Colonic mucosa (tissue), 4 donors: Measurements from ENCODE around the gene AGAP1. TPM values are rescaled to one million over a fixed set of nuclear protein-coding genes. Genes with fewer than 3 reads are reported as not detected.
A peak's percentile ranks its signal among the peaks of the same experiment; 100 is the strongest.

ENCODE experiments used
- DNase-seq: peaks from one replicate; pipeline ENCODE4 v3.0.0-alpha.2; 2020
- H3K27ac ChIP-seq: fragments of 200-600 bp; one replicate; pipeline ENCODE4 v1.8.0; 2021
- H3K27me3 ChIP-seq: fragments of 200-600 bp; one replicate; pipeline ENCODE4 v1.8.0; 2021
- H3K36me3 ChIP-seq: fragments of 200-600 bp; one replicate; pipeline ENCODE4 v1.8.0; 2021
- H3K4me1 ChIP-seq: fragments of 200-600 bp; one replicate; pipeline ENCODE4 v1.8.0; 2021; ENCODE audit warnings: mild to moderate bottlenecking
- H3K4me3 ChIP-seq: fragments of 200-600 bp; one replicate; pipeline ENCODE4 v1.8.0; 2021
- H3K9ac ChIP-seq, 2 donors: one replicate each; pipeline ENCODE4 v1.7.0; 2013; ENCODE audit warnings: control low read depth in 2 of 2, low read depth in 2 of 2, low read length in 2 of 2
- H3K9me3 ChIP-seq: fragments of 200-600 bp; one replicate; pipeline ENCODE4 v1.8.0; 2021
- intact Hi-C: fragments of 100-400 bp; cut with DNase I; formaldehyde crosslinking; loops from one replicate; pipeline ENCODE4 v1.14.1; 2022
- total RNA-seq, 2 donors: library from RNA; stranded (reverse); fragmentation: NEBNext Ultra II Directional in 1 of 2; extraction: Animal tissue kit (Norgen Biotek cat#: 25700) in 1 of 2; gene quantifications; one replicate each; pipeline ENCODE4 v1.2.1, GENCODE V29; 2021
- TF ChIP-seq, protein P1 (sequence below): fragments of 200-600 bp; IDR thresholded peaks from one replicate; pipeline ENCODE4 v1.8.0; 2022; ENCODE audit warnings: antibody characterized with exemption, mild to moderate bottlenecking
- donor health status: healthy.
- donor health status: DM: no; HTN: no; CAD: no.
- donor health status: DM: no; HTN: no; CAD: no.

AGAP1 gene
- total RNA-seq, 2 donors from 2014 or later = 62.1 to 62.9 TPM

DNA sequence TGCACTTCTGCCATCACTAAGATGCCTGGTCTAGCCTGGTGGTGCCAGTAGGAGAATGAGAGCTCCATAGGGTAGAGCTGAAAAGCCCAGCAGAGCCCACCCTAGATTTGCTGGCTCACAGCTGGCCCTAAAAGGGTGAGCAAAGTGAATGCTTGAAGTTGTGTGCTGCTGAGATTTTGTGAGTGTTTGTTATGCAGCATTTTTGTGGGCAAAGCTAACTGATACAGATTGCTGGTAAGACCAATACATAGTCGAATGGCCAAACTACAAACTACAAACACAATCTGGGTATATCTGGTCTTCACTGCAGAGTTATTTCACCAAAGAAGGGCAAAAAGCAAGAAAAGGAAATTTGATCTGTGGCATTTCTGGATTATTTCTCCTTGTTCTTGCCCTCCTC, 7.1 kb upstream of the AGAP1 start:
- no peaks in the 10 kb centered on the region for H3K27me3 ChIP-seq
- H3K4me3 ChIP-seq = no peak overlapping the region
- H3K9ac ChIP-seq = no peak overlapping the region
- H3K27ac ChIP-seq = no peak overlapping the region
- H3K4me1 ChIP-seq = no peaks in the 10 kb centered on the region
- TF ChIP-seq, protein P1, sequence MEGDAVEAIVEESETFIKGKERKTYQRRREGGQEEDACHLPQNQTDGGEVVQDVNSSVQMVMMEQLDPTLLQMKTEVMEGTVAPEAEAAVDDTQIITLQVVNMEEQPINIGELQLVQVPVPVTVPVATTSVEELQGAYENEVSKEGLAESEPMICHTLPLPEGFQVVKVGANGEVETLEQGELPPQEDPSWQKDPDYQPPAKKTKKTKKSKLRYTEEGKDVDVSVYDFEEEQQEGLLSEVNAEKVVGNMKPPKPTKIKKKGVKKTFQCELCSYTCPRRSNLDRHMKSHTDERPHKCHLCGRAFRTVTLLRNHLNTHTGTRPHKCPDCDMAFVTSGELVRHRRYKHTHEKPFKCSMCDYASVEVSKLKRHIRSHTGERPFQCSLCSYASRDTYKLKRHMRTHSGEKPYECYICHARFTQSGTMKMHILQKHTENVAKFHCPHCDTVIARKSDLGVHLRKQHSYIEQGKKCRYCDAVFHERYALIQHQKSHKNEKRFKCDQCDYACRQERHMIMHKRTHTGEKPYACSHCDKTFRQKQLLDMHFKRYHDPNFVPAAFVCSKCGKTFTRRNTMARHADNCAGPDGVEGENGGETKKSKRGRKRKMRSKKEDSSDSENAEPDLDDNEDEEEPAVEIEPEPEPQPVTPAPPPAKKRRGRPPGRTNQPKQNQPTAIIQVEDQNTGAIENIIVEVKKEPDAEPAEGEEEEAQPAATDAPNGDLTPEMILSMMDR = no peak
- H3K9me3 ChIP-seq = no peaks in the 10 kb centered on the region
- intact Hi-C loops = no loop called here
- DNase-seq = no peak
- no peaks in the 10 kb centered on the region for H3K36me3 ChIP-seq

DNA sequence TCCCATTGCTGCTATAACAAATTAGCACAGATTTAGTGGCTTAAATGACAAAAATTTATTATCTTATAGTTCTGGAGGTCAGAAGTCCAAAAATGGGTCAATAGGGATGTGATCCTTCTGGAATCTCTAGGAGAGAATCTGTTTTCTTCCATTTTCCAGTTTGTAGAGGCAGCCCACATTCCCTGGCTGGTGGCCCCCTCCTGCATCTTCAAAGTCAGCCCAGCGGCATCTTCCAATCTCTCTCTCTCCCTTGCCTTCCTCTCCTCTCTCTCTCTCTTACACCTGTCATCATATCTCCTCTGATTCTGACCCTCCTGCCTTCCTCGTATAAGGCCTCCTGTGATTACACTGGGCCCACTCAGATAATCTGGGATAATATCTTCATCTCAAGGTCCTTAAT, 3.9 kb upstream of the AGAP1 start:
- no peak overlapping the region for H3K9ac ChIP-seq
- DNase-seq = no peak
- no peaks in the 10 kb centered on the region for H3K27me3 ChIP-seq
- TF ChIP-seq, protein P1 = no peak
- intact Hi-C loops = loop anchor here (5.0 to 10.0 kb wide), 3 partner anchors 182 to 355 kb away; no protein-coding TSS in a partner anchor
- H3K9me3 ChIP-seq = no peaks in the 10 kb centered on the region
- H3K27ac ChIP-seq = no peak overlapping the region
- no peaks in the 10 kb centered on the region for H3K36me3 ChIP-seq
- no peaks in the 10 kb centered on the region for H3K4me1 ChIP-seq
- H3K4me3 ChIP-seq = no peak overlapping the region

- peaks cover 4% of the 10 kb centered on the region for H3K4me1 ChIP-seq
- H3K27ac ChIP-seq = peak overlapping the region; percentile 44
- no peaks in the 10 kb centered on the region for H3K27me3 ChIP-seq
- no peak for DNase-seq
- intact Hi-C loops = loop anchor here (5.0 to 10.0 kb wide), 3 partner anchors 179 to 358 kb away; no protein-coding TSS in a partner anchor
- peak overlapping the region; percentile 55 to 64 for H3K9ac ChIP-seq
- peak overlapping the region; percentile 51 for H3K4me3 ChIP-seq
- no peaks in the 10 kb centered on the region for H3K9me3 ChIP-seq
- TF ChIP-seq, protein P1 = no peak
- H3K36me3 ChIP-seq = no peaks in the 10 kb centered on the region
Measured at GRCh38 chr2:235492850-235493344, 946 bp upstream of the AGAP1 start.

DNA sequence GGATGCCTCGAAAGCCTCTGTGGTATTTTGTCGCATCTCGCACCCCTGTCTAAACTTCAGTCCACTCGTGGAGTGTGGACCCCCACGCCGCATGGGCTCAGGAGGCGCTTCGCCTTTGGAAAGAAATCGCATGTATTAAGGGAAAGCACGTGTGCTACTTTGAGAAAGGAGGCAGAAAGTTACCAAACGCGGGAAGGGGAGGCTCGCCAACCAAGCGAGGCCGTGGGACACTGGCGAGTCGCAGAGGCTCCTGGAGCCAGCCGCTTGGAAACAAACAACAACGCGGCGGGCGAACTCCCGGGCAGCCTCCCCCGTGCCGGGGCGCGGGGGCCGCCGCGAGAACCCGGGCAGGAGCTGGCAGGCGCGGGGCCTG, 455 bp upstream of the AGAP1 start:
- no peaks in the 10 kb centered on the region for H3K27me3 ChIP-seq
- intact Hi-C loops = loop anchor here (5.0 to 10.0 kb wide), 3 partner anchors 179 to 359 kb away; no protein-coding TSS in a partner anchor
- DNase-seq = no peak
- H3K4me1 ChIP-seq = peaks cover 4% of the 10 kb centered on the region
- no peaks in the 10 kb centered on the region for H3K36me3 ChIP-seq
- H3K9ac ChIP-seq = peak overlapping the region; percentile 55 to 64
- TF ChIP-seq, protein P1 = no peak
- no peaks in the 10 kb centered on the region for H3K9me3 ChIP-seq
- peak overlapping the region; percentile 51 for H3K4me3 ChIP-seq
- H3K27ac ChIP-seq = peak overlapping the region; percentile 44

DNA sequence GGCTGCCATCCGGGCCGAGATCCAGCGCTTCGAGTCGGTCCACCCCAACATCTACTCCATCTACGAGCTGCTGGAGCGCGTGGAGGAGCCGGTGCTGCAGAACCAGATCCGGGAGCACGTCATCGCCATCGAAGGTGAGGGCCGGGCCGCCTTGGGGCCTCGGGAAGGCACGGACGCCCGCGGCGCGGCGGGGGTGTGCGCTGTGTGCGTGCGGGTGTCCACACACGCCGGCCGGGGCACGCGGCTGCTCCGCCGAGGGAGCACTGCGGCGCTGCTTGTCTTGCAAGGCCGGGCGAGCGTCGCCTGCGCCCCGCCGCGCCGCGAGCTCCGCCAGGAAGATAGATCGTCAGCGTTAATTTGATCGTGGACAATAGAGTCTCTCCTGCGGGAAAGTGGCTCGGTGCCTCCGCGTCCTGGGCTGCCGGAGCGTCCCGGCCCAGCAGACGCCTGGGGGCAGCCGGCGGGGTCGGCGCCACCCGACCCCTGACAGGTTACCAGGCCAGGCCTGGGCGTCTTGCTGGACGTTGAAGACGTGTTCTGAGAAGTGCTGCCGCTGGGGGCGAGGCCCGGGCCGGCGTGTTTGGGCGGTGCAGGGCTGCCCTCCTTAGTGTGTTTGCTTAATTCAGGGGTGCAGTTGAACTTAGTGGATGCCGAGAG, 1.0 kb downstream of the AGAP1 start:
- DNase-seq = no peak
- intact Hi-C loops = loop anchor here (5.0 to 10.0 kb wide), 4 partner anchors 92 to 360 kb away; no protein-coding TSS in a partner anchor
- no peaks in the 10 kb centered on the region for H3K27me3 ChIP-seq
- H3K4me3 ChIP-seq = peak overlapping the region; percentile 54
- H3K9ac ChIP-seq = peak overlapping the region; percentile 68 to 77
- H3K9me3 ChIP-seq = no peaks in the 10 kb centered on the region
- peak overlapping the region; percentile 34 for H3K27ac ChIP-seq
- peaks cover 4% of the 10 kb centered on the region for H3K4me1 ChIP-seq
- TF ChIP-seq, protein P1 = no peak
- H3K36me3 ChIP-seq = no peaks in the 10 kb centered on the region
